ENCODE measurements around the gene PEAK1. TPM values are rescaled to one million over a fixed set of nuclear protein-coding genes. Genes with fewer than 3 reads are reported as not detected.

PEAK1 gene
- total and polyA plus RNA-seq, 9 of the 15 experiments (the other 6 are each of a cell fraction or from before 2014, with no cell fraction given), result 0.99 to 22.4 (median 10.8) TPM

- in situ Hi-C loops (cut with MboI) (no loop called here), intact Hi-C loops (cut with micrococcal nuclease) (loop anchor here (10.0 kb wide), 1 partner anchor 158 kb away; no protein-coding TSS in a partner anchor)
- H3K4me1 ChIP-seq (replicated peaks in 1 of 2; ENCODE audit: control insufficient read depth in 2 of 2, insufficient read depth in 2 of 2, low read length in 2 of 2), result peaks cover 0 to 25% of the 10 kb centered on the region in 2 experiments; a peak in 3 of 5 replicates
- BruUV-seq (replicated peaks), result no TSS peak
- FAIRE-seq, result no peak
- no peaks in the 10 kb centered on the region for H3K9me3 ChIP-seq (replicated peaks; ENCODE audit: control insufficient read depth, insufficient read depth, low read depth, low read length)
- H3K36me3 ChIP-seq (ENCODE audit: control insufficient read depth, insufficient read depth, low read length), result peaks cover 7% of the 10 kb centered on the region; the same call in 2 of the 3 replicates
- no peak overlapping the region for H3K9ac ChIP-seq (ENCODE audit: insufficient read depth in 1 of 2, low read depth in 2 of 2, low read length in 2 of 2)
- H3K9me1 ChIP-seq (ENCODE audit: control insufficient read depth, insufficient read depth, low read length), result no peaks in the 10 kb centered on the region
- H3K4me3 ChIP-seq, result no peak overlapping the region
- H4K20me1 ChIP-seq (replicated peaks; ENCODE audit: control insufficient read depth, insufficient read depth, low read length), result no peaks in the 10 kb centered on the region
- no peak for DNase-seq (ENCODE audit: extremely low read depth in 1 of 4, low spot score in 3 of 4)
- POLR2A ChIA-PET, result no interaction called here
- no peak for ATAC-seq
- WGBS (ENCODE audit: insufficient coverage, low coverage, missing lambda C conversion rate), result 58% methylated on average over 3 of the region's 3 CpGs
- TF ChIP-seq ZNF316 (IDR thresholded peaks at IDR 0.05) (no peak), ETS2 (tag; IDR thresholded peaks at IDR 0.05; ENCODE audit: borderline replicate concordance, poor library complexity, severe bottlenecking) (no peak), ZKSCAN8 (CRISPR knock-in tag; IDR thresholded peaks at IDR 0.05) (no peak), TEAD2 (tag; IDR thresholded peaks at IDR 0.05) (no peak), RAD51 (IDR thresholded peaks at IDR 0.05; ENCODE audit: borderline replicate concordance, low read depth) (no peak), ZNF445 (CRISPR knock-in tag; IDR thresholded peaks at IDR 0.05; ENCODE audit: low read depth) (no peak)
- H3K27me3 ChIP-seq (ENCODE audit: control insufficient read depth in 2 of 2, insufficient read depth in 2 of 2, low read length in 2 of 2), result no peaks in the 10 kb centered on the region
- no peak overlapping the region for H3K27ac ChIP-seq (ENCODE audit: extremely low read depth, low read depth, low read length)
- H3K79me2 ChIP-seq (ENCODE audit: control insufficient read depth, insufficient read depth, low read length), result no peaks in the 10 kb centered on the region
- no peak overlapping the region for H3K4me2 ChIP-seq (ENCODE audit: insufficient read depth, low read length)
- no peak overlapping the region for H2AFZ ChIP-seq (ENCODE audit: low read depth, low read length)
- CTCF ChIA-PET (ENCODE audit: low intra/inter-chr PET ratio), result no interaction called here
Observed at GRCh38 chr15:77183066-77183465, 236.8 kb downstream of the PEAK1 start.

Data from K562 (cell line).